GM12892 (cell line): ENCODE data around the gene DLX3.

ENCODE experiments used
- DNase-seq: peaks from one replicate; pipeline ENCODE4 v3.0.0; 2011; ENCODE audit not compliant: insufficient read length
- FAIRE-seq: peaks from 2 replicates; lab custom pipeline; 2011; peaks lifted over from hg19 to GRCh38; lab: Jason Lieb, UNC
- POLR2A ChIP-seq: IDR thresholded peaks from 2 replicates; pipeline ENCODE4 v1.6.1; 2011; ENCODE audit warnings: low read depth, low read length, control low read depth
- POLR2AphosphoS5 ChIP-seq: IDR thresholded peaks from 2 replicates; pipeline ENCODE4 v1.6.1; 2011; ENCODE audit warnings: low read depth, low read length, control low read depth
- TAF1 ChIP-seq: IDR thresholded peaks from 2 replicates; pipeline ENCODE4 v1.6.1; 2011; ENCODE audit warnings: low read depth, mild to moderate bottlenecking, control low read depth, low read length, borderline replicate concordance

DLX3 gene

GRCh38 chr17:50034498-50035364 lies 39.7 kb upstream of the DLX3 start:
- no peak for TF ChIP-seq POLR2AphosphoS5
- DNase-seq (no peak), FAIRE-seq (no peak)

GRCh38 chr17:50033316-50033715 lies 38.3 kb upstream of the DLX3 start:
- FAIRE-seq = no peak
- DNase-seq = no peak
- TF ChIP-seq POLR2AphosphoS5 = no peak
- TF ChIP-seq POLR2A = no peak

GRCh38 chr17:50029185-50029584 lies 34.2 kb upstream of the DLX3 start:
- TF ChIP-seq POLR2A = no peak
- TF ChIP-seq POLR2AphosphoS5 = no peak
- no peak for TF ChIP-seq TAF1
- no peak for DNase-seq
- no peak for FAIRE-seq

- DNase-seq (no peak), FAIRE-seq (no peak)
- TF ChIP-seq TAF1 = no peak
- no peak for TF ChIP-seq POLR2AphosphoS5
- TF ChIP-seq POLR2A = no peak
These were observed 33.7 kb upstream of the DLX3 start for GRCh38 chr17:50028736-50029120.

GRCh38 chr17:50027881-50028735 lies 33.1 kb upstream of the DLX3 start:
- TF ChIP-seq POLR2A (no peak), POLR2AphosphoS5 (no peak), TAF1 (no peak)
- FAIRE-seq = no peak
- no peak for DNase-seq

- no peak for TF ChIP-seq POLR2A
- TF ChIP-seq TAF1 = no peak
- no peak for TF ChIP-seq POLR2AphosphoS5
- DNase-seq = no peak
- no peak for FAIRE-seq
These were observed 32.3 kb upstream of the DLX3 start for GRCh38 chr17:50027172-50027880.

- no peak for TF ChIP-seq POLR2A
- TF ChIP-seq TAF1 = no peak
- no peak for TF ChIP-seq POLR2AphosphoS5
- peak; percentile 66 for DNase-seq
- peak; percentile 97 for FAIRE-seq
These were observed 31.8 kb upstream of the DLX3 start for GRCh38 chr17:50026837-50027171.

GRCh38 chr17:50026046-50026675 lies 31.1 kb upstream of the DLX3 start:
- DNase-seq (no peak), FAIRE-seq (no peak)
- TF ChIP-seq TAF1 = no peak
- no peak for TF ChIP-seq POLR2A
- TF ChIP-seq POLR2AphosphoS5 = no peak

GRCh38 chr17:50024808-50025207 lies 29.8 kb upstream of the DLX3 start:
- no peak for FAIRE-seq
- no peak for DNase-seq
- no peak for TF ChIP-seq POLR2A
- no peak for TF ChIP-seq POLR2AphosphoS5
- TF ChIP-seq TAF1 = no peak

- TF ChIP-seq POLR2A = no peak
- TF ChIP-seq POLR2AphosphoS5 = no peak
- TF ChIP-seq TAF1 = no peak
- no peak for FAIRE-seq
- no peak for DNase-seq
These were observed 28.5 kb upstream of the DLX3 start for GRCh38 chr17:50023520-50023919.

- TF ChIP-seq POLR2A = no peak
- TF ChIP-seq TAF1 = no peak
- TF ChIP-seq POLR2AphosphoS5 = no peak
- no peak for DNase-seq
- FAIRE-seq = no peak
These were observed 27.6 kb upstream of the DLX3 start for GRCh38 chr17:50022463-50023130.
